HT1080 (cell line): ENCODE results near the gene QRICH1. TPM values are rescaled to one million over a fixed set of nuclear protein-coding genes. Genes with fewer than 3 reads are reported as not detected.

Experiments
- small RNA-seq: library from RNA; depleted of rRNA; stranded (forward); fragments of <200 nt; gene quantifications from one replicate; pipeline ENCODE3, GENCODE V24; 2014
- total RNA-seq: library from RNA; depleted of rRNA; stranded (reverse); fragments of >200 nt; shearing (Covaris generic); gene quantifications from 2 replicates; pipeline ENCODE4 v1.2.3, GENCODE V29; 2014; rRNA removed

The QRICH1 gene
- total RNA-seq, 1 experiment from 2014 or later, result 100 TPM

Small RNAs within 50 kb of the gene (small RNA-seq; reads per million reads assigned to genes)
- gene MIR191, result 980 reads per million, percentile 99 among the genes with 10 or more reads in this experiment
- gene MIR425, result 8.5 reads per million, percentile 91 among the genes with 10 or more reads in this experiment
- gene RN7SL182P, result not detected

Other genes with a start within 250 kb of the QRICH1 start
- gene PRKAR2A, start 246.2 kb downstream of the QRICH1 start, total RNA-seq, result 34.2 and 42.6 TPM in 2 replicates
- gene SLC25A20, start 195.2 kb downstream of the QRICH1 start, total RNA-seq, result 14.4 and 19.8 TPM in 2 replicates
- 109 and 119 TPM in 2 replicates for gene ARIH2, start 175.2 kb downstream of the QRICH1 start, total RNA-seq
- 8.4 and 13.4 TPM in 2 replicates for gene P4HTM, start 103.8 kb downstream of the QRICH1 start, total RNA-seq
- 87.0 and 97.2 TPM in 2 replicates for gene WDR6, start 86.7 kb downstream of the QRICH1 start, total RNA-seq
- gene DALRD3, start 75.5 kb downstream of the QRICH1 start, total RNA-seq, result 51.6 and 64.6 TPM in 2 replicates
- 153 and 205 TPM in 2 replicates for gene NDUFAF3, start 72.0 kb downstream of the QRICH1 start, total RNA-seq
- 562 and 591 TPM in 2 replicates for gene IMPDH2, start 64.7 kb downstream of the QRICH1 start, total RNA-seq
- gene QARS1, start 10.7 kb upstream of the QRICH1 start, total RNA-seq, result 233 and 324 TPM in 2 replicates
- gene USP19, start 26.8 kb upstream of the QRICH1 start, total RNA-seq, result 76.4 and 77.3 TPM in 2 replicates
- gene LAMB2, start 39.0 kb upstream of the QRICH1 start, total RNA-seq, result 96.4 and 98.1 TPM in 2 replicates
- 32.0 and 36.2 TPM in 2 replicates for gene CCDC71, start 72.3 kb upstream of the QRICH1 start, total RNA-seq
- gene KLHDC8B, start 77.5 kb upstream of the QRICH1 start, total RNA-seq, result 3.2 and 5.1 TPM in 2 replicates
- gene C3orf62, start 183.2 kb upstream of the QRICH1 start, total RNA-seq, result 1.7 and 2.3 TPM in 2 replicates
- 11.3 and 14.6 TPM in 2 replicates for gene USP4, start 246.0 kb upstream of the QRICH1 start, total RNA-seq